HG03432 (cell line): Measurements from ENCODE around the gene MAGEA9.
"Not testable (repeated sequence)": the region's sequence is repeated elsewhere in the genome, so short reads cannot be mapped to it uniquely, and the experiment has no call there.

ENCODE experiments used
- ATAC-seq: cut with Tn5 transposase; IDR thresholded peaks from one replicate; pipeline ENCODE4 v1.9.1; 2021; ENCODE audit warnings: mild to moderate bottlenecking, moderate library complexity; ENCODE audit not compliant: unreplicated experiment

MAGEA9 gene

GRCh38 chrX:149804102-149804501 is 22.4 kb downstream of the MAGEA9 start:
- ATAC-seq = no peak

- no peak for ATAC-seq
Measured at GRCh38 chrX:149807747-149808458, 26.2 kb downstream of the MAGEA9 start.

- no peak for ATAC-seq
Measured at GRCh38 chrX:149818652-149819051, 36.9 kb downstream of the MAGEA9 start.

- ATAC-seq = no peak
Measured at GRCh38 chrX:149819371-149819770, 37.6 kb downstream of the MAGEA9 start.

- ATAC-seq = no peak
Measured at GRCh38 chrX:149825424-149825823, 43.7 kb downstream of the MAGEA9 start.

GRCh38 chrX:149827254-149827653 is 45.5 kb downstream of the MAGEA9 start:
- ATAC-seq = no peak

GRCh38 chrX:149829751-149830191 is 48.0 kb downstream of the MAGEA9 start:
- peak; percentile 65 for ATAC-seq

- ATAC-seq = peak; percentile 67
Measured at GRCh38 chrX:149830192-149830873, 48.6 kb downstream of the MAGEA9 start.

GRCh38 chrX:149831473-149831872 is 49.7 kb downstream of the MAGEA9 start:
- ATAC-seq = no peak

- ATAC-seq = not testable (repeated sequence)
Measured at GRCh38 chrX:149836728-149837127, 55.0 kb downstream of the MAGEA9 start.

GRCh38 chrX:149837167-149837566 is 55.4 kb downstream of the MAGEA9 start:
- no peak for ATAC-seq
